ENCODE results near the gene RNF130.

GRCh38 chr5:179908528-179908927, 163.0 kb downstream of the RNF130 start:
- no peak for TF ChIP-seq CTCF (IDR thresholded peaks at IDR 0.05)
- no peak for TF ChIP-seq POLR2A (IDR thresholded peaks at IDR 0.05)

All from lower leg skin (tissue), 3 donors.